Measurements from ENCODE around the gene MED16.

DNA sequence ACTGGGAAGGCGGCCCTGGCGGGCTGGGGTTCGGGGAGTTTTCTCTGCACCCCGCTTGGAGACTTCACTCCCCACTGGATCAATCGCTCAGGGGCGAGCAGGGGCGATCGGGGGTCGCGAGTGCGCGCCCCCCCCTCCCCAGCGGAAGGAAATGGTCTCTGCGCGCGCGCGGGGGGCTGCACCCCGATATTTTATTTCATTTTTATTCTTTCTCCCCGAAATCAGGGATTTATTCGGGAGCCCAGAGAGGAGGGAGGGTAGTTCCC lies 33.3 kb upstream of the MED16 start:
- TF ChIP-seq, protein P1, sequence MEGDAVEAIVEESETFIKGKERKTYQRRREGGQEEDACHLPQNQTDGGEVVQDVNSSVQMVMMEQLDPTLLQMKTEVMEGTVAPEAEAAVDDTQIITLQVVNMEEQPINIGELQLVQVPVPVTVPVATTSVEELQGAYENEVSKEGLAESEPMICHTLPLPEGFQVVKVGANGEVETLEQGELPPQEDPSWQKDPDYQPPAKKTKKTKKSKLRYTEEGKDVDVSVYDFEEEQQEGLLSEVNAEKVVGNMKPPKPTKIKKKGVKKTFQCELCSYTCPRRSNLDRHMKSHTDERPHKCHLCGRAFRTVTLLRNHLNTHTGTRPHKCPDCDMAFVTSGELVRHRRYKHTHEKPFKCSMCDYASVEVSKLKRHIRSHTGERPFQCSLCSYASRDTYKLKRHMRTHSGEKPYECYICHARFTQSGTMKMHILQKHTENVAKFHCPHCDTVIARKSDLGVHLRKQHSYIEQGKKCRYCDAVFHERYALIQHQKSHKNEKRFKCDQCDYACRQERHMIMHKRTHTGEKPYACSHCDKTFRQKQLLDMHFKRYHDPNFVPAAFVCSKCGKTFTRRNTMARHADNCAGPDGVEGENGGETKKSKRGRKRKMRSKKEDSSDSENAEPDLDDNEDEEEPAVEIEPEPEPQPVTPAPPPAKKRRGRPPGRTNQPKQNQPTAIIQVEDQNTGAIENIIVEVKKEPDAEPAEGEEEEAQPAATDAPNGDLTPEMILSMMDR (IDR thresholded peaks at IDR 0.05), result no peak
- TF ChIP-seq POLR2A (IDR thresholded peaks at IDR 0.05), result no peak

Data from lower leg skin (tissue), 3 donors.